ENCODE measurements around the gene OSER1.
A peak's percentile ranks its signal among the peaks of the same experiment; 100 is the strongest.

OSER1 gene

GRCh38 chr20:44228465-44229258 lies 18.1 kb upstream of the OSER1 start:
- H3K27ac ChIP-seq = no peak overlapping the region
- H3K4me3 ChIP-seq = no peak overlapping the region

- Histone ChIP-seq H3K27ac (no peak overlapping the region), H3K4me3 (no peak overlapping the region)
Measured at GRCh38 chr20:44224637-44225036, 14.1 kb upstream of the OSER1 start.

GRCh38 chr20:44223721-44224120 lies 13.2 kb upstream of the OSER1 start:
- Histone ChIP-seq H3K4me3 (no peak overlapping the region), H3K27ac (no peak overlapping the region)

GRCh38 chr20:44222633-44223368 lies 12.2 kb upstream of the OSER1 start:
- Histone ChIP-seq H3K27ac (no peak overlapping the region), H3K4me3 (no peak overlapping the region)

- no peak overlapping the region for H3K4me3 ChIP-seq
- no peak overlapping the region for H3K27ac ChIP-seq
Measured at GRCh38 chr20:44222027-44222426, 11.5 kb upstream of the OSER1 start.

GRCh38 chr20:44221368-44221954 lies 10.9 kb upstream of the OSER1 start:
- no peak overlapping the region for H3K4me3 ChIP-seq
- no peak overlapping the region for H3K27ac ChIP-seq

- H3K4me3 ChIP-seq = no peak overlapping the region
- peak overlapping the region in 5 of 21 experiments; percentile 43 to 79 (median 71) for H3K27ac ChIP-seq
Measured at GRCh38 chr20:44219791-44220190, 9.2 kb upstream of the OSER1 start.

- H3K27ac ChIP-seq = peak overlapping the region in 7 of 21 experiments; percentile 26 to 79 (median 46)
- H3K4me3 ChIP-seq = no peak overlapping the region
Measured at GRCh38 chr20:44219170-44219730, 8.7 kb upstream of the OSER1 start.

- Histone ChIP-seq H3K27ac (peak overlapping the region in 6 of 21 experiments; percentile 26 to 79 (median 58)), H3K4me3 (no peak overlapping the region)
Measured at GRCh38 chr20:44218446-44218845, 7.9 kb upstream of the OSER1 start.

- peak overlapping the region in 6 of 21 experiments; percentile 36 to 79 (median 60) for H3K27ac ChIP-seq
- no peak overlapping the region for H3K4me3 ChIP-seq
Measured at GRCh38 chr20:44217342-44218092, 6.9 kb upstream of the OSER1 start.

- H3K4me3 ChIP-seq = no peak overlapping the region
- no peak overlapping the region for H3K27ac ChIP-seq
Measured at GRCh38 chr20:44215125-44215524, 4.6 kb upstream of the OSER1 start.

- no peak overlapping the region for H3K4me3 ChIP-seq
- H3K27ac ChIP-seq = no peak overlapping the region
Measured at GRCh38 chr20:44212792-44213191, 2.2 kb upstream of the OSER1 start.

- peak overlapping the region; percentile 10 to 100 (median 89) for H3K27ac ChIP-seq
Measured at GRCh38 chr20:44211177-44212039, 837 bp upstream of the OSER1 start.

GRCh38 chr20:44209686-44210405 lies 725 bp downstream of the OSER1 start:
- H3K27ac ChIP-seq = peak overlapping the region; percentile 69 to 100 (median 95)
- peak overlapping the region; percentile 74 to 95 (median 85) for H3K4me3 ChIP-seq

More at GRCh38 chr20:44211177-44212039, 837 bp upstream of the OSER1 start:
- peak overlapping the region; percentile 74 to 95 (median 85) for H3K4me3 ChIP-seq

GRCh38 chr20:44208770-44209169 lies 1.8 kb downstream of the OSER1 start:
- Histone ChIP-seq H3K4me3 (peak overlapping the region in 5 of 7 experiments; percentile 74 to 95 (median 75)), H3K27ac (peak overlapping the region in 6 of 21 experiments; percentile 10 to 98 (median 74))

- no peak overlapping the region for H3K27ac ChIP-seq
- H3K4me3 ChIP-seq = peak overlapping the region in 2 of 7 experiments; percentile 74 to 75
Measured at GRCh38 chr20:44208165-44208564, 2.4 kb downstream of the OSER1 start.

GRCh38 chr20:44207126-44207723 lies 3.3 kb downstream of the OSER1 start:
- no peak overlapping the region for H3K27ac ChIP-seq

More at GRCh38 chr20:44207126-44207723, 3.3 kb downstream of the OSER1 start:
- H3K4me3 ChIP-seq = no peak overlapping the region

All from skin epidermis (tissue), 12 donors.